Measurements from ENCODE around the gene AGO4.
"Not testable (repeated sequence)": the region's sequence is repeated elsewhere in the genome, so short reads cannot be mapped to it uniquely, and the experiment has no call there.

Gene AGO4

DNA sequence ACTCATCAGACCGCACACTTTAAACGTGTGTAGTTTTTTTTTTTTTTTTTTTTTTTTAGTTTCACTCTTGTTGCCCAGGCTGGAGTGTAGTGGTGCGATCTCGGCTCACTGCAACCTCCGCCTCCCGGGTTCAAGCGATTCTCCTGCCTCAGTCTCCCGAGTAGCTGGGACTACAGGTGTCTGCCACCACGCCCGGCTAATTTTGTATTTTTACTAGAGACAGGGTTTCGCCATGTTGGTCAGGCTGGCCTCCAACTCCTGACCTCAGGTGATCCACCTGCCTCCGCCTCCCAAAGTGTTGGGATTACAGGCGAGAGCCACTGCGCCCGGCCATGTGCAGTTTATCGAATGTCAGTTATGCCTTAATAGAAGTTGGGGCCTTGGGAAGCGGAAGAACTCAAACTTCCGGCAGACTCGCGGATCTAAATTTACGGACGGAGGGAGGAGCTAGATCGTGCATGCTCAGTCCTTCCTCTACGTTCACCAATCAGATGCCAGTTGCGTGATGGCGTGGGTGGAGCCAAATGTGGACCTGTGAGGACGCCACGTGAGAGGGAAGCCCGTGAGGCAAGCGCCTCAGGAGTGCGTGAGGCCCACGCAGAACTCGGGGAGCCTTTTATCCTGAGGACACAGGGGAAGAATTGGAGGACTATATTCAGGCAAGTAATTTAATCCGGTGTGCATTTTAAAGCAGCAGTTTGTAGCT lies 61.6 kb downstream of the AGO4 start:
- not testable (repeated sequence) for DNase-seq

- DNase-seq, result no peak
Measured at GRCh38 chr1:35870651-35871309, 63.0 kb downstream of the AGO4 start.

- DNase-seq, result no peak
Measured at GRCh38 chr1:35873243-35873750, 65.5 kb downstream of the AGO4 start.

DNA sequence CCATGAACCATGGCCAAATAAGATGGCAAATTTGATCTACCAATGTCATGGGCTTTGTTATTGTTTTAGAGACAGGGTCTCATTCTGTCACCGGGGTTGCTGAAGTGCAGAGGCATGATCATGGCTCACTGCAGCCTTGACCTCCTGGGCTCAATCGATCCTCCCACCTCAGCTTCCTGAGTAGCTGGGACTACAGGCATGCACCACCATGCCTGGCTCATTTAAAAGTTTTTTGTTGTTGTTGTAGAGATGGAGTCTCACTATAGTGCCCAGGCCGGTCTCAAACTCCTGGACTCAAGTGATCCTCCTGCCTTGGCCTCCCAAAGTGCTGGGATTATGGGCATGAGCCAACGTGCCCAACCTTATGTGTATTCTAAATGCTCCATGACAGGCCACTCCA lies 66.3 kb downstream of the AGO4 start:
- DNase-seq, result not testable (repeated sequence)

GRCh38 chr1:35876988-35877387 lies 69.2 kb downstream of the AGO4 start:
- no peak for DNase-seq

GRCh38 chr1:35881850-35882273 lies 74.0 kb downstream of the AGO4 start:
- DNase-seq, result no peak

- DNase-seq, result no peak
Measured at GRCh38 chr1:35882586-35882944, 74.7 kb downstream of the AGO4 start.

DNA sequence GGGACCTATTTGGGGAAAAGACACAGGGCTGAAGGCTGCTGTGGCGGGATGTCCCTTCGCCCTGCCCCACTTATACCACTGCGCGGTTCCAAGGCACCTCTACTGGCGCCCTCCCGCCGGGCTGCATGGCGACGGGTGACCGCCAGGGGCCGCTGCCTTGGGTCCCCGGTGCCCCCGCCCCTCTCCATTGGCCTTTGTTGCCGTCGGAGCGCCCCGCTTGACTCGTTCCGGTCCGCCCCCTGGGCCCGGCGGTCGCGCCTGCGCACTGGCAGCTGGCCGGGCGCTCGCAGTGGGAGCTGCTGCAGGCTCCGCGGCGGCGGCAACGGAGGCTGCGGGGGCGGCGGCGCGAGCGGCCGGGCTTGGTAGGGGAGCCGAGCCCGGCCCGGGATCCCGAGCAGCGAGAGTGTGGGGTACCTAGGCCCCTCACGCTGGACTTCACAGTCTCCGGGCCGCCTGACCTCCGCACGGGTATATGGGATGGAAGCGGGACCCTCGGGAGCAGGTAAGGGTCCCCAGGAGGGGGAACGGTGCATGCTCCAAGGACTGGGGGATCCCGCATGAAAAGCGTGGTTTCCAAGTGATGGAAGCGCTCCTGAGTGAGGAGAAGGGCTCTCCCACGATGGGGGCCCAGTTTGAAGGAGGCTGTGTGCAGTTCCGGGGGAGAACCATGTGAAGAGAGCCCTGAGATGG lies 75.3 kb downstream of the AGO4 start, which contains the start of gene AGO1:
AGO1 (plus strand) TSS at position 265 of the 690 bp plus-strand sequence; CDS start at position 478, 213 bp downstream.
- peak; percentile 99 for DNase-seq

GRCh38 chr1:35883635-35884101 lies 75.9 kb downstream of the AGO4 start:
- peak; percentile 79 for DNase-seq

GRCh38 chr1:35884934-35885333 lies 77.1 kb downstream of the AGO4 start:
- DNase-seq, result no peak

- no peak for DNase-seq
Measured at GRCh38 chr1:35885961-35886558, 78.2 kb downstream of the AGO4 start.

DNA sequence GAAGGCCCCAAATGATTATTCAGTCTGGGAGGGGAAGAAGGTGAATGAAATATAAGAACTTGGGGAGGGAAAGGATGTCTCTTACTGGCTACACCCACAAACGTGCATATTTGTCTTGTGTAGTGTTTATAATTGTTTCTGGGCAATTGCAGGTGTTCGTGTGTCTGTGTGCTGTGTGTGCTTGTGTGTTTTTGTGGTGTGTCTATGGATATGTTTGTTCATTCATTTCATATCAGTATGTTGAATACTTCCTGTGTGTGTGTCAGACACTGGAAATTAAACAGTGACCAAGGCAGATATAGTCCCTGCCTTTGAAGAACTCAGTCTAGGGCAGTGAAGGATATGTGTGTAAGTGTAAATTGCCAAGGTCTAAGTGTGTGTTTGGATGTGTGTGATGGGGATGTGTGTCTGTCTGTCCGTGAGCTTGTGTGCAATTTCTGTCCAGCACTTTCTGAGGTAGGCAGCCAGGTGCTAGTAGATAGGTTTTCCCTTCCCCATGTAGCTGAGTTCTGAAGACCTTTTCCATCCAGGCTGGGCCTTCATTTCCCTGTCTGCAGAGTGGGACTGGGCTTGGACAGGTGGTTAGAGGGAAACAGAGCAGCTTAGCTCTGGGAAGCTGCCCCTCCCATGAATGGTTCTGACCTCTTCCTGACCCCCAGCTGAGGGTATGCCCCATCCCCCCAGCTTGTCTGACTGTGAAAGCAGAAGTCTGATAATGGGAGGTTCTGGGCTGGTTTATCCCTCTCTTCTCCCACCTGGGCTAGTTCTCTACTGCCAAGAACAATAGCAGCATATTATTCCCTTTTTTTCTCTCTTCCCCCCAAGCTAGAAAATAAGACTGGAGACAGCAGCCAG lies 79.0 kb downstream of the AGO4 start:
- no peak for DNase-seq

- no peak for DNase-seq
Measured at GRCh38 chr1:35887508-35887907, 79.7 kb downstream of the AGO4 start.

DNA sequence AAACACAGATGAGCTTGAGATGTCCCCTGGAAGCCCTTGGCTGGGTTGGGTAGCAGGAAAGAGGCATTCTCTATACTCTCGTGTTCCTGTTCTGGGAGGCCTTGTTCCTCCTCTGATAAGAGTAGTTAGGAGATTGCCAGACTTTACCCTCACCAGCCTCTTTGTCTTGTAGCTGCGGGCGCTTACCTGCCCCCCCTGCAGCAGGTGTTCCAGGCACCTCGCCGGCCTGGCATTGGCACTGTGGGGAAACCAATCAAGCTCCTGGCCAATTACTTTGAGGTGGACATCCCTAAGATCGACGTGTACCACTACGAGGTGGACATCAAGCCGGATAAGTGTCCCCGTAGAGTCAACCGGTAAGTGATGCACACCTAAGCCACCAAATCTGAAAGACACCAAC lies 80.4 kb downstream of the AGO4 start:
- no peak for DNase-seq

GRCh38 chr1:35888981-35889380 lies 81.2 kb downstream of the AGO4 start:
- DNase-seq, result not testable (repeated sequence)

GRCh38 chr1:35893051-35893879 lies 85.4 kb downstream of the AGO4 start:
- no peak for DNase-seq

DNA sequence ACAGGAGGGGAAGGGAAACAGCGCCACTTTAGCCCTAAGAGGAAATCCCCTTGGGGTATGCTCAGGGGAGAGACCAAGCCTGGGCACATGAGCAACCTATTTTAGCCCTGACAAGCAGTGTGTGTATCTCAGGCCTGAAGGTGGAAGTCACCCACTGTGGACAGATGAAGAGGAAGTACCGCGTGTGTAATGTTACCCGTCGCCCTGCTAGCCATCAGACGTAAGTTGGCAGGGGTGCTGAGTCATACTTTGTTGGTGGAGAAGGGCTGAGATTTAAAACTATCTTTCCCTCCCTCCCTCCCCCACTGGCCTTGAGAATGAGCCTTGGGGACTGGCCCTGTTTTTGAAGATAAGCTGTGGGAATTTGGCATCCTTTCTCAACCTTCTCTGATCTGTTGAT lies 86.4 kb downstream of the AGO4 start:
- no peak for DNase-seq

DNA sequence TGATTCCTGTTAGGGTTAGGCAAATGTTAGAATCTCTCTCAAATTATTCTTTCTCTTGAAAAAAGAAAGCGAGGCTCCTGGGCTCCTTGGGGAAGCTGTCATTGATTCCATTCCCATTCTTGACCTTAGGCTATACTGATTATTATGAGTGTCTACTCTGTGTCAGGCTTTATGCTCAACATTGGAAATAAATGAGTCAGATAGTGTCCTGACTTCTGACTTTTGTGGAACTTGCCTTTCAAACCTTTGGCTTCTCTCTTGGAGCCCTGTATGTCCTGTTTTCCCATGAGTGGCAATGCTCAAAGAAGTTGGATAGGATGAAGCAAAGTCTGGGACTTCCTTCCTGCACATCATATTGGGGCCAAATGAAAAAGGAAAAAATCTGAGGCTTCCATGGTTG lies 86.8 kb downstream of the AGO4 start:
- no peak for DNase-seq

DNA sequence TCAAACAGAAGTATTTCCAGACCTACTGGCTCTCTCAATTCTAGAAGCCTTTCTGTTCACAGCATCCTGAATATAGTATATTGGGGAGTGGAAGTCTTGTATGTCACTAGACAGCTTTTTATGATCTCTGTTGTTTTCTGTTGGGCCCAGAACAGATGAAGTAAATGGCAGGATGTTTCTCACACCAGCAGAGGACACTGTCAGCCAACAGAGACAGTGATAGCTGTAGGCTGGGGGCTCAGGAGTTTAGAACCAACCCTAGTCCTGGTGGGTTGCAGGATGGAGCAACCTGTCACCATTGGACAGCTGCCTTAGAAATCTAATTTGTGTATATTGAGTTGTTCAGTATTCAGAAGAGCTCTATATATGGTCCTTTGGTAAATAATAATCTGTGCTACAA lies 92.1 kb downstream of the AGO4 start:
- no peak for DNase-seq

DNA sequence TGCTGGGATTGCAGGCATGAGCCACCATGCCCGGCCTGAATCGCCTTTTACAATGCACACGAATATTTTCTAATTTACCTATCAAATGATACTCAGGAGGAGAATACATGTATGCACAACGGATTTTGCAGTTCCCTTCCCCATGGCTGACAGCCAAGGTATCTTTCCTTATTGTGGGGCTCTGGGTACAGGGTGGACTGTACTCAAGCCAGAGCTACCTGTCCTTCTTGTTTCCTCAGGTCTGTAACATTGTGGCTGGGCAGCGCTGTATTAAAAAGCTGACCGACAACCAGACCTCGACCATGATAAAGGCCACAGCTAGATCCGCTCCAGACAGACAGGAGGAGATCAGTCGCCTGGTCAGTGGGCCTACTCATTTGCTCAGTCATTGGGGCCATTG lies 93.4 kb downstream of the AGO4 start:
- no peak for DNase-seq

DNA sequence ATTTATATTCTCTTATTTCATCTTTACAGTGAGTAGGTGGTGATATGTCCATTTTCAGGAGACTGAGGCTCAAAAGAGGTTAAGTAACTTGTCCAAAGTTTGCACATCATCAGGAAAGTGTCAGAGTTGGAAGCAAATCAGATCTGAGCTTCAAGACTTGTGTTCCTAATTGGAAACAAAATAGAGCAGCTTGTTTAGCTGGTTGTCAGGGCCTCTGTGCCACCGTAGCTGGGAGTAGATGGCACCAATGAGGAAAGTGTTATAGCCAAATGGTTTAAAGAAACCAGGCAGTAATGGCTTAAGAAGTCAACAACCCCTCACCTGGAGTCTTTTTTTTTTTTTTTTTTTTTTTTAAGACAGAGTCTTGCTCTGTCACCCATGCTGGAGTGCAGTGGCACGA lies 94.9 kb downstream of the AGO4 start:
- no peak for DNase-seq
